UCSD-AML1 (cell line): ENCODE data around the gene CTNS.

Source experiments
- DNase-seq: peaks from one replicate; lab custom pipeline; 2025; ENCODE audit not compliant: unreplicated experiment; lab: John Stamatoyannopoulos, UW

The CTNS gene

GRCh38 chr17:3622977-3623594, 13.5 kb upstream of the CTNS start:
- DNase-seq = no peak

DNA sequence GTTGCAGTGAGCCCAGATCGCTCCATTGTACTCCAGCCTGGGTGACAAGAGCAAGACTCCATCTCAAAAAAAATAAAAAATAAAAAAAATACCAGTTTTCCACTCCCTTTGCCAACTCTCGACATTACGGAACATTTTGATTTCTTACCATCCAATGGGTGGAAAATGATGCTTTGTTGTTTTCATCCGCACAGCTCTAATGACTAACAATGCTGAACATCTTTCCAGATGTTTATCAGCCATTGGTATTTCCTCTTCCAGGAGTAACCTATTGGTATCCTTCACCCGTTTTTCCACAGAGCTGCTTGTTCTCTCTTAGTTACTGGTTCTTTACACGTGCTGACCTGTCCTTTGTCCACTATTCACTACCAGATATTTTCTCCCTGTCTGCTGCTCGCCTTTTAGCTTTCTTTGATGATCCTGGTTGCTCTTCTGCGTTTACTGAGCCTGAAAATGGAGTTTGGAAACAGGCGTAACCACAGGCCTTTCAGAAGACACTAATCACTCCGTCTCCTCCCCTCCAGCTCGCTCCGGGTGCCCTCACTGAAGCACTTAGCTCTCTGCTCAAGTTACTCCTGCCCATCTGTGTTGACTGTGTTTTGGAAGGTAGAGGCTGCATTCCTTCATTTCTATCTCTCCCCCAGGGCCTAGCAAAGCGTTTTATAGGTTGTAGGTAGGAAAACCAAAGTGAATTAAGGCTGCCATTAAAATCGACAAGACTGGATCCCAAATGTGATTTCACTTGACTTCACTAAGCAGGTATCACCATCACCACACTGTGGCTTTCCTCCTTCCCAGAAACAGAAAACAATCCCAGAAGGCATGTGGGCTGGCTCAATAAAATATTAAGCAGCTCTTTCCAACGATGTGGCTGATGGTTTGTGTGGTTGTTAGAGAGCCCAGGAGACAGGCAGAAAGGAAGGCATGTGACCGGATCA, 9.5 kb upstream of the CTNS start:
- DNase-seq = no peak

GRCh38 chr17:3627769-3628167, 8.8 kb upstream of the CTNS start:
- DNase-seq = no peak

GRCh38 chr17:3630781-3631180, 5.8 kb upstream of the CTNS start:
- DNase-seq = peak; percentile 23

GRCh38 chr17:3632287-3632686, 4.3 kb upstream of the CTNS start:
- DNase-seq = no peak

DNA sequence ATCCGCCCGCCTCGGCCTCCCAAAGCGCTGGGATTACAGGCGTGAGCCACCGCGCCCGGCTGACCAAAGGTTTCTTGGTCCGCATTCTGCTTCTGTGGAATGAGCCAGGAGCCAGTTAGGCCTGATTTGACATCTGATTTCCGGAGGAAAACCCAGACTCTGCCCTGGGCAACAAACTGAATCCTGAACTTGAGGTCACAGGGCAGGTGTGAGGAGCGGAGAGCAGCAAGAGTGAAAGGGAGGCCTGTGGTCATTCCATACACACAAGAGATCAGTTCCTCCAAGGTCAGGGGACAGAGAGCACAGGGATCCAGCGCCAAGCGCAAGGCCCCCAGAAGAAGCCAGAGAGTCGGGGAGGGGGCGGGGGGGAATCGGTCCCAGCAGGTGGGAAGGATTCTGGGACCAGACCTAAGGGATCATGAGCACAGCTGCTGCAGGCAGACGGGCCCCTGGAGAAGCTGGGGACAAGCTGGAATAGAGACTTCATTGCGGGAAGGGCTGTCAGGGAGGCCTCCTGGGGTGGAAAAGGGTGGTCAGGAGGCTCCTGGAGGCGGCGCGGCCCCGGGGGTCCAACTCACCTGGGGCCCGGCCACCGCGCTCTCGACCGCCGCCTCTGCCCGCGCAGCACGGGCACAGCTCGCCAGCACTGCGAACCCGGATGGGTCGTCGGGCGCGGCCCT, 946 bp upstream of the CTNS start:
- DNase-seq = no peak

- no peak for DNase-seq
Measured at GRCh38 chr17:3636908-3637373, 381 bp downstream of the CTNS start.

DNA sequence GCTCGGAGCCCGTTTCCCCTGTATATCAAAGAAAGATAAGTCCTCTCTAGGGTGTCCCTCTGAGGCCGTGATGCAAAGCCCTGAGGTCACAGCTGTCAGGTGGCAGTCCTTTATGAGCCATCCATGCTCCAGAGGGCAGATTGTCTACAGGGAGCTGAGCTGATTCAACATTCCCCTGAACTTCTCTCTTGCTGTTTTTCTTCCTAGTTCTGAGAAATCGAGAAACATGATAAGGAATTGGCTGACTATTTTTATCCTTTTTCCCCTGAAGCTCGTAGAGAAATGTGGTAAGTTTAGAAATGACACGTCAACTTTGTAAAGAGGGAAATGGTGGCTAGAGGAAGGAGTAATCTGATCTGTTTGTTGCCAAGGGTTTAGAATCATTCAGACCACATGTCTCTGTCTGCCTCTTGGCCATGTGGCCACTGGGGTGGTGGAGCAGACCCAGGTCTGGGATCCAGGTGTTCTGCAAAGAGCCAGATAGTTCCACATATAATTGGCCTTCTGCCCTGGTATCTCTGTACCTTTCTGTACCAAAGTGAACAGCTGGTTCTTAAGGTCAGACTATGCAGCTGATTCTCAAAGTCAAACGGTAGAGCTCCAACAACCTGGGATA, 3.5 kb downstream of the CTNS start:
- DNase-seq = peak; percentile 57

DNA sequence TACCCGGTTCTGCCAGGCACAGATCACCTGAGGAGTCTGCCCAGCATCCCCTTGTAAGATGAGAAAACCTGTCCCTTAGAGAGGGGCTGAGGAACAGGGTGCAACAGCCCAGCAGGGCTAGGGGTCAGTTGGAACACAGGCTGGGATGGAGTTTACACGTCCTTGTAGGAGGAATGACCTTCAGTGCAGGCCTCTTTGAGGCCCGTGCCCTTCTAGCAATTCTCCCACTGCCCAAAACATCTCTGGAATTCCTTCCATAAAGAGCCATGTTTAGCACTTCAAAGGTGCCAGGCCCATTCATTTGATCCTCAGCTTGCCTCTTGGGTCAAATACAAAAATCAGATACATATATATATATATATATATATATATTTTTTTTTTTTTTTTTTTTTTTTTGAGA, 4.5 kb downstream of the CTNS start:
- DNase-seq = no peak

DNA sequence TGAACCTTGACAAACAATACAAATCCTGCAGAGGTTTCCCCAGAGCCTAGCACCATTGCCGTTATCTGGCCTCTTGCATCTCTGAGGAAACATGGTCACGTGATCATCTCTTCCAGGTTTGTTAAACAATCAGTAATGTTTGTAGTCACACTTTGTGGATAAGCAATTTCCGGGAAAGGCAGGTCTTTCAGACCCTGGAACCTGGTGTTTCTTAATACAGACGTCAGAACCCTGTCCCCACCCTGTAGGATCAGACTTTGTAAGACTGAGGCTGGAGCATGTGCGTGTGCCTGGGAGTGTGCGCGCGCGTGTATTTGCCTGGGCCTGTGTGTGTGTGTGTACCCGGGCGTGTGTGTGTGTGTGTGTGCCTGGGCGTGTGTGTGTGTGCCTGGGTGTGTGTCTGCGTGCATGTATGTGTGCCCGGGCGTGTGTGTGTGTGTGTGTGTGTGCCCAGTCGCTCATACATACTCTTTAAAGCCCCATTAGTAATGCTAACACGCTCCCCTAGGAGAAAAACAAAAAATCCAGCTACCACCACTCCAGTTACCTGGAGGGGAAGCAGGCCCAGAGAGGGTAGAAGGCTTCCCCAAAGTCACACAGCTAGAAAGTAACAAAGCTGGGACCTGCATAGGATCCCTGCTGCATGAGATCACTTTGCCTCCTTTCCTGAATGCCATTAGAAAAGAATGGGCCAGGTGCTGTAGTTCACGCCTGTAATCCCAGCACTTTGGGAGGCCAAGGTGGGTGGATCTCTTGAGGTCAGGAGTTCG, 5.3 kb downstream of the CTNS start:
- no peak for DNase-seq

- no peak for DNase-seq
Measured at GRCh38 chr17:3643889-3644349, 7.4 kb downstream of the CTNS start.

DNA sequence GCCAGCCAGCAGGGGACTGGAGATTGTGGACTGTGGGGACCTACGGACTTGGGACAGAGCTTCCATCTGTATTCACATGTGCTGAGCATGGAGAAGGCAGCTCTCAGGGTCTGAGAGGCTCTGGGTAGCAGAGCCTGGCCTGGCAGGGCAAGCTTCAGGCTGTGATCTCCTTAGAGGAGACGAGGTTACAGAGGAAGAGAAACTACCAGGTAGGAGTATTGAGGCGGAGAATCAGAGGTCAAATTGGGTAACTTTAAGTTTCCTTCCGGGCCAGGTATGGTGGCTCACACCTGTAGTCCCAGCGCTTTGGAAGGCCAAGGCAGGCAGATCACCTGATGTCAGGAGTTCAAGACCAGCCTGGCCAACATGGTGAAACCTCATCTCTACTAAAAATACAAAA, 8.8 kb downstream of the CTNS start:
- no peak for DNase-seq

GRCh38 chr17:3647251-3647650, 10.7 kb downstream of the CTNS start:
- DNase-seq = no peak

GRCh38 chr17:3647769-3648555, 11.4 kb downstream of the CTNS start:
- DNase-seq = peak; percentile 61

DNA sequence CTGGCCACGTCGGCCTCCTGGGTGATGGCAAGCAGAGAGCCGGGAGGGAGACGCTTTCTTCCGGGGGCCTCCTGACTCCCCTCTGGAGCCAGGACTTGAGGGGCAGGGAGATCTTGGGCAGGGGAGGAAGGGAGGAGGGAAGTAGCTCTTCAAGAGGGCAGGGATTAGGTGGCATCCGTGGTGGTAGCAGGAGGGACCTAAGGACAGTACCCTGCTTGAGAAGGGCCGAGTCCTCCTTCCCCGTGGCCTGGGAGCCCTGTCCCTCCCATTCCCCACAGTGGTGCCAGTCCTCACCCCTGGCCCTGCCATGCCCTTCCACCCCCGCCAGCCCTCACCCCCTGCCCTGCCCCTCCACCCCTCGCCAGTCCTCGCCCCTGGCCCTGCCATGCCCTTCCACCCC, 19.2 kb downstream of the CTNS start:
- DNase-seq = no peak

GRCh38 chr17:3656353-3656752, 19.8 kb downstream of the CTNS start:
- no peak for DNase-seq

DNA sequence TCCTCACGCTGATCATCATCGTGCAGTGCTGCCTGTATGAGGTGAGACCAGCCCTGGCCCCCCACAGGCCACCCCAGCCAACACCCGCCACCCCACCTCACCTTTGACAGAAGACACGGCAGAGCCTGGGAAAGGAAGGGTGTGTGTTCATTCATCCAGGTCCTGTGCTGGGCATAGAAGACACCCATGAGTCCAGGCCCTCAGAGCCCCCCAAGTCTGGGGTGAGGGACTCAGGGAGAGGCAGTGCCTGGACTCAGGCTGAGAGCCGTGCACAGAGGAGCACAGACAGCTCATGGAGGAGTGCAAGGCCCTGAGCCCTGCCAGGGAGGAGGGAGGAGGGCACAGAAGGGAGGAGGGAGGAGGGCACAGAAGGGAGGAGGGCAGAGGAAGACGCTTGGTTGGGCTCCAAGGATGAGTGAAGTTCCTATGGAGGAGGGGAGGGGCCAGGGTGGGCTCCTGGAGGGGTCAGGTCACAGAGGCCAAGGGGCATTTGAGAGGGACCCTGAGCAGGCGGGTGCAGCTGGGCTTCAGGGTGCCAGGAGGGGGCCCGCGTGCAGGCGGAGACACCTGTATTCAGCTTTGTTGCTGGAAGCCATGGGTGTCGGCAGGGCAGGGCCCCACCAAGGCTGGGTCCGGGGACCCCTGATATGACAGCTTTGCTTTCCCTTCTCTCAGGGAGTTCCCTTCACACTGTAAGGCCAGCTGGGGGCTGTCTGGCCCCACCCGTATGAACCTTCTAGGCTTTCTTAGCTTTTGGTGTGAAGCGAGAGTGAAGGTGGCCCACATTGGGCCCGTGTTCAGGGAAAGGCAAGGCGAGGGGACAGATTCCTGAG, 20.4 kb downstream of the CTNS start:
- DNase-seq = no peak

DNA sequence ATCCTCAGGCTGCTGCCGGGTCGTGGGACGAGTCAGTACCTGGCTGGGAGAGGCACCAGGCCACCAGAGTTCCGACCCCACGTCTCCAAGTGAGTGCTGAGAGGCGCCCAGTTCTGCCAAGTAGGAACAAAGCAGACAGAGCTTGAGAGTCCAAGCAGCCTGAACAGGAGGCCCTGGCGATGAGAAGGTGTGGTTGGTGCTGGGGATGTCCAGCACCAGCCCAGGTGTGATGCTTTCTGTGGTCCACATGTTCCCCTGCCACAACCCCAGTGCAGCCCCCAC, 21.0 kb downstream of the CTNS start:
- no peak for DNase-seq
